GM12878 (cell line): ENCODE measurements around the gene ELFN2.

ENCODE experiments used
- CBFB ChIP-seq: IDR thresholded peaks from 2 replicates; pipeline ENCODE4 v1.6.1; 2016; ENCODE audit warnings: antibody characterized with exemption, low read depth
- CHD2 ChIP-seq: IDR thresholded peaks from 2 replicates; pipeline ENCODE4 v1.6.1; 2011; ENCODE audit warnings: low read depth, low read length, improper control_type of control experiment, borderline replicate concordance
- EP300 ChIP-seq, 2 experiments: fragments of 150-350 bp in 1 of 2; IDR thresholded peaks; 2 replicates each; pipeline ENCODE4 v1.6.1; 2011 to 2012; ENCODE audit warnings: low read depth in 2 of 2, low read length in 2 of 2, borderline replicate concordance in 1 of 2, improper control_type of control experiment in 1 of 2, inconsistent platforms in 1 of 2; ENCODE audit not compliant: control insufficient read depth in 1 of 2
- HDAC2 ChIP-seq: fragments of 200-600 bp; sonication (generic); IDR thresholded peaks from 2 replicates; pipeline ENCODE4 v1.6.1; 2017
- NBN ChIP-seq: fragments of 450-650 bp; IDR thresholded peaks from 2 replicates; pipeline ENCODE4 v1.6.1; 2016
- POLR2A ChIP-seq: IDR thresholded peaks from 2 replicates; pipeline ENCODE4 v1.6.1; 2011; ENCODE audit warnings: low read depth, mild to moderate bottlenecking, low read length
- POLR2AphosphoS5 ChIP-seq: IDR thresholded peaks from 2 replicates; pipeline ENCODE4 v1.6.1; 2011; ENCODE audit warnings: mild to moderate bottlenecking, low read length, inconsistent platforms
- TAF1 ChIP-seq: IDR thresholded peaks from 2 replicates; pipeline ENCODE4 v1.6.1; 2011; ENCODE audit warnings: mild to moderate bottlenecking, low read depth, low read length, borderline replicate concordance
- TCF12 ChIP-seq: IDR thresholded peaks from 2 replicates; pipeline ENCODE4 v1.6.1; 2011; ENCODE audit warnings: low read depth, mild to moderate bottlenecking, low read length
- TF ChIP-seq, protein P1 (sequence below), 3 experiments: IDR thresholded peaks in 2 of 3; conservative IDR thresholded peaks in 1 of 3; 2 replicates each; pipeline ENCODE4 v1.5.1; 2011; ENCODE audit warnings: low read depth in 3 of 3, low read length in 3 of 3, mild to moderate bottlenecking in 3 of 3, control low read depth in 2 of 3, moderate library complexity in 2 of 3, inconsistent platforms in 1 of 3, mixed read lengths in 1 of 3; ENCODE audit not compliant: control insufficient read depth in 2 of 3, insufficient read depth in 1 of 3; ENCODE audit errors: extremely low read depth in 1 of 3
- TF ChIP-seq, protein P2 (sequence below): fragments of 450-650 bp; IDR thresholded peaks from 2 replicates; pipeline ENCODE4 v1.6.1; 2016; ENCODE audit warnings: mild to moderate bottlenecking, moderate library complexity, borderline replicate concordance

DNA sequence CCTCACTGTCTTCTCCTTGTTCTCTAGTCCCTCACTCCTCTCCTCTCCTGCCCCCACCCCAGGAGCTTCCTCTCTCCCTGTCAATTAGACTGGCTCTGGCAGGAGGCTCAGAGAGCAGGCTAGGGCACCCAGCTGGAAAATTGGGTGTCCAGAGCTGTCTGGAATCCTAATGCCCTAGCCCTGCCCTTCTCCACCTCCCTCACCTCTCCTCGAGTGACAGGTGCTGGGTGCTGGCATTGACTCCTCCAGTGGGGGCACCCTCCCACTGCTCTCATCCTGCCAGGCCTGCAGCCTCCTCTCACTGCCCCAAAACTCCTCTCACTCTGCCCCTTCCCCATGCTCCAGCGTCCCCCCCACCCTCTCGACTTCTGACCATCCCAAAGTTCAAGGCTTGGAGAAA, 76.0 kb downstream of the ELFN2 start:
- TF ChIP-seq CHD2 (no peak), EP300 (IDR thresholded peaks at IDR 0.05; ENCODE audit: borderline replicate concordance in 1 of 2, control insufficient read depth in 1 of 2, low read depth in 2 of 2, low read length in 2 of 2) (no peak), TAF1 (no peak), CBFB (no peak), TCF12 (no peak), NBN (no peak), POLR2A (no peak), HDAC2 (no peak), POLR2AphosphoS5 (no peak)
- TF ChIP-seq, protein P1, sequence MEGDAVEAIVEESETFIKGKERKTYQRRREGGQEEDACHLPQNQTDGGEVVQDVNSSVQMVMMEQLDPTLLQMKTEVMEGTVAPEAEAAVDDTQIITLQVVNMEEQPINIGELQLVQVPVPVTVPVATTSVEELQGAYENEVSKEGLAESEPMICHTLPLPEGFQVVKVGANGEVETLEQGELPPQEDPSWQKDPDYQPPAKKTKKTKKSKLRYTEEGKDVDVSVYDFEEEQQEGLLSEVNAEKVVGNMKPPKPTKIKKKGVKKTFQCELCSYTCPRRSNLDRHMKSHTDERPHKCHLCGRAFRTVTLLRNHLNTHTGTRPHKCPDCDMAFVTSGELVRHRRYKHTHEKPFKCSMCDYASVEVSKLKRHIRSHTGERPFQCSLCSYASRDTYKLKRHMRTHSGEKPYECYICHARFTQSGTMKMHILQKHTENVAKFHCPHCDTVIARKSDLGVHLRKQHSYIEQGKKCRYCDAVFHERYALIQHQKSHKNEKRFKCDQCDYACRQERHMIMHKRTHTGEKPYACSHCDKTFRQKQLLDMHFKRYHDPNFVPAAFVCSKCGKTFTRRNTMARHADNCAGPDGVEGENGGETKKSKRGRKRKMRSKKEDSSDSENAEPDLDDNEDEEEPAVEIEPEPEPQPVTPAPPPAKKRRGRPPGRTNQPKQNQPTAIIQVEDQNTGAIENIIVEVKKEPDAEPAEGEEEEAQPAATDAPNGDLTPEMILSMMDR (IDR thresholded peaks at IDR 0.05 in 2 of 3, conservative IDR thresholded peaks at IDR 0.05 in 1 of 3; ENCODE audit: control insufficient read depth in 2 of 3, extremely low read depth in 1 of 3, insufficient read depth in 1 of 3, low read depth in 3 of 3, low read length in 3 of 3) = no peak
- TF ChIP-seq, protein P2, sequence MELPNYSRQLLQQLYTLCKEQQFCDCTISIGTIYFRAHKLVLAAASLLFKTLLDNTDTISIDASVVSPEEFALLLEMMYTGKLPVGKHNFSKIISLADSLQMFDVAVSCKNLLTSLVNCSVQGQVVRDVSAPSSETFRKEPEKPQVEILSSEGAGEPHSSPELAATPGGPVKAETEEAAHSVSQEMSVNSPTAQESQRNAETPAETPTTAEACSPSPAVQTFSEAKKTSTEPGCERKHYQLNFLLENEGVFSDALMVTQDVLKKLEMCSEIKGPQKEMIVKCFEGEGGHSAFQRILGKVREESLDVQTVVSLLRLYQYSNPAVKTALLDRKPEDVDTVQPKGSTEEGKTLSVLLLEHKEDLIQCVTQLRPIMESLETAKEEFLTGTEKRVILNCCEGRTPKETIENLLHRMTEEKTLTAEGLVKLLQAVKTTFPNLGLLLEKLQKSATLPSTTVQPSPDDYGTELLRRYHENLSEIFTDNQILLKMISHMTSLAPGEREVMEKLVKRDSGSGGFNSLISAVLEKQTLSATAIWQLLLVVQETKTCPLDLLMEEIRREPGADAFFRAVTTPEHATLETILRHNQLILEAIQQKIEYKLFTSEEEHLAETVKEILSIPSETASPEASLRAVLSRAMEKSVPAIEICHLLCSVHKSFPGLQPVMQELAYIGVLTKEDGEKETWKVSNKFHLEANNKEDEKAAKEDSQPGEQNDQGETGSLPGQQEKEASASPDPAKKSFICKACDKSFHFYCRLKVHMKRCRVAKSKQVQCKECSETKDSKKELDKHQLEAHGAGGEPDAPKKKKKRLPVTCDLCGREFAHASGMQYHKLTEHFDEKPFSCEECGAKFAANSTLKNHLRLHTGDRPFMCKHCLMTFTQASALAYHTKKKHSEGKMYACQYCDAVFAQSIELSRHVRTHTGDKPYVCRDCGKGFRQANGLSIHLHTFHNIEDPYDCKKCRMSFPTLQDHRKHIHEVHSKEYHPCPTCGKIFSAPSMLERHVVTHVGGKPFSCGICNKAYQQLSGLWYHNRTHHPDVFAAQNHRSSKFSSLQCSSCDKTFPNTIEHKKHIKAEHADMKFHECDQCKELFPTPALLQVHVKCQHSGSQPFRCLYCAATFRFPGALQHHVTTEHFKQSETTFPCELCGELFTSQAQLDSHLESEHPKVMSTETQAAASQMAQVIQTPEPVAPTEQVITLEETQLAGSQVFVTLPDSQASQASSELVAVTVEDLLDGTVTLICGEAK = no peak
